DOHH2 (cell line): Measurements from ENCODE around the gene TP53I3.

ENCODE experiments used
- CTCF ChIP-seq: fragments of 200-600 bp; sonication (generic); IDR thresholded peaks from one replicate; pipeline ENCODE4 v1.5.1; 2014; ENCODE audit warnings: antibody characterized with exemption, mild to moderate bottlenecking, low read depth, low read length; ENCODE audit not compliant: poor library complexity, severe bottlenecking
- EZH2phosphoT487 ChIP-seq: fragments of 200-600 bp; sonication (generic); IDR thresholded peaks from 2 replicates; pipeline ENCODE4 v1.6.1; 2017; ENCODE audit warnings: borderline replicate concordance, mild to moderate bottlenecking, antibody characterized with exemption, low read length, moderate library complexity, mixed read lengths

DNA sequence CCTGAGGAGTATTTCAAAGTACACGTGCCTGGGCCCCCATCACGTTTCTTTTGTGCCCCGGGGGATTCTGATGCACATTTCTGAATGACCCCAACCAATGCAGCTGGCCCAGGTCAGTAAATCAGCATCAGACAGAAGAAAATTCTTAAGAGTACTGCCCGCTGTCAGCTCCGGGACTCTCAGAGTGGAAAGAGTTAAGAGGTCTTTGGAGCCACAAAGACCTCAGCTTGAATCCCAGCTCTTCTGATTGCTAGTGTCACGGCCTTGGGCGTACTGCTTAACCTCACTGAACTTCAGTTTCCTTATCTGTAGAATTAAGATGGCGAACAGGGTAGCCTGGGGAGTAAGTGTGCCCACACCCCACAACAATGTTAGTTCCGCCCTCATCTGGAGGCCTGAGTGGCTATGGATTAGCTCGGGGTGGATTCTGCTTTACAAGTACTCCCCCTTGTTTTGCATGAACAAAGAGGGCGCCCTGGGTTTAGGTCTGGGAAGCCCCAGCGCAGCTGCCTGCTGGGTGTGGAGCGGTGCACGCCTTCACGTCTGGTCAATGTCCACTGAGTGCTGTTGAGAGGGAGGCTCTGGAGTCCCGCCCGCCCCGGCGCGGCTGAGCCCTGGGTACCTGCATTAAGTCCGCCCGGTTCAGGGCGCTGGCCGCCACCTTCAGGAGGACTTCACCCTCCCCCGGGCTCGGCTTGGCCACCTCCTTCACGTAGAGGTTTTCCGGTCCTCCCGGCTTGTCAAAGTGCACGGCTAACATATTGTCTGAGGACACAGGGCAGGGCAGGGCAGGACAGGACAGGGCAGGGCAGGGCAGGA, 858 bp downstream of the TP53I3 start:
- TF ChIP-seq CTCF, result no peak
- no peak for TF ChIP-seq EZH2phosphoT487
